Measurements from ENCODE around the gene LRRC8B.

LRRC8B gene

GRCh38 chr1:89527256-89527655 lies 2.6 kb downstream of the LRRC8B start:
- no peaks in the 10 kb centered on the region for H3K27me3 ChIP-seq (ENCODE audit: low read depth, low read length)
- H3K36me3 ChIP-seq (replicated peaks; ENCODE audit: low read depth, low read length) = no peaks in the 10 kb centered on the region
- no peaks in the 10 kb centered on the region for H4K20me1 ChIP-seq (ENCODE audit: insufficient read depth, low read length)
- peaks cover 33% of the 10 kb centered on the region for H3K79me2 ChIP-seq (ENCODE audit: low read length)
- no peak overlapping the region for H3K4me3 ChIP-seq (ENCODE audit: low read length)
- H3K9ac ChIP-seq (ENCODE audit: low read length) = no peak overlapping the region
- H3K4me2 ChIP-seq (ENCODE audit: low read length) = no peak overlapping the region
- no peak overlapping the region for H3K27ac ChIP-seq (ENCODE audit: low read length)
- H3K4me1 ChIP-seq (ENCODE audit: low read length) = peaks cover 16% of the 10 kb centered on the region
- H2AFZ ChIP-seq (ENCODE audit: low read depth, low read length) = no peak overlapping the region
- TF ChIP-seq CTCF (IDR thresholded peaks at IDR 0.05; ENCODE audit: low read depth, low read length) = no peak
- no peak for TF ChIP-seq EZH2phosphoT487 (IDR thresholded peaks at IDR 0.05; ENCODE audit: low read depth)
- no peaks in the 10 kb centered on the region for H3K9me3 ChIP-seq (ENCODE audit: insufficient read depth, low read length)

GRCh38 chr1:89527750-89528381 lies 3.2 kb downstream of the LRRC8B start:
- H3K4me1 ChIP-seq (ENCODE audit: low read length) = peaks cover 14% of the 10 kb centered on the region
- H3K27me3 ChIP-seq (ENCODE audit: low read depth, low read length) = no peaks in the 10 kb centered on the region
- H2AFZ ChIP-seq (ENCODE audit: low read depth, low read length) = no peak overlapping the region
- no peak overlapping the region for H3K4me2 ChIP-seq (ENCODE audit: low read length)
- H3K27ac ChIP-seq (ENCODE audit: low read length) = no peak overlapping the region
- no peak overlapping the region for H3K9ac ChIP-seq (ENCODE audit: low read length)
- no peak for TF ChIP-seq EZH2phosphoT487 (IDR thresholded peaks at IDR 0.05; ENCODE audit: low read depth)
- no peak for TF ChIP-seq CTCF (IDR thresholded peaks at IDR 0.05; ENCODE audit: low read depth, low read length)
- H3K79me2 ChIP-seq (ENCODE audit: low read length) = peaks cover 37% of the 10 kb centered on the region
- H4K20me1 ChIP-seq (ENCODE audit: insufficient read depth, low read length) = no peaks in the 10 kb centered on the region
- no peaks in the 10 kb centered on the region for H3K36me3 ChIP-seq (replicated peaks; ENCODE audit: low read depth, low read length)
- H3K9me3 ChIP-seq (ENCODE audit: insufficient read depth, low read length) = no peaks in the 10 kb centered on the region
- no peak overlapping the region for H3K4me3 ChIP-seq (ENCODE audit: low read length)

GRCh38 chr1:89528382-89528780 lies 3.8 kb downstream of the LRRC8B start:
- no peak for TF ChIP-seq EZH2phosphoT487 (IDR thresholded peaks at IDR 0.05; ENCODE audit: low read depth)
- no peak for TF ChIP-seq CTCF (IDR thresholded peaks at IDR 0.05; ENCODE audit: low read depth, low read length)
- Histone ChIP-seq H3K27ac (ENCODE audit: low read length) (no peak overlapping the region), H3K36me3 (replicated peaks; ENCODE audit: low read depth, low read length) (no peaks in the 10 kb centered on the region), H3K79me2 (ENCODE audit: low read length) (peaks cover 42% of the 10 kb centered on the region), H3K4me1 (ENCODE audit: low read length) (peaks cover 11% of the 10 kb centered on the region), H2AFZ (ENCODE audit: low read depth, low read length) (no peak overlapping the region), H3K9me3 (ENCODE audit: insufficient read depth, low read length) (no peaks in the 10 kb centered on the region), H4K20me1 (ENCODE audit: insufficient read depth, low read length) (0 out of 2 replicates have a peak, but pooled peaks cover 2% of the 10 kb centered on the region), H3K4me3 (ENCODE audit: low read length) (no peak overlapping the region), H3K9ac (ENCODE audit: low read length) (no peak overlapping the region), H3K4me2 (ENCODE audit: low read length) (no peak overlapping the region), H3K27me3 (ENCODE audit: low read depth, low read length) (no peaks in the 10 kb centered on the region)

GRCh38 chr1:89529196-89529595 lies 4.6 kb downstream of the LRRC8B start:
- Histone ChIP-seq H3K36me3 (replicated peaks; ENCODE audit: low read depth, low read length) (no peaks in the 10 kb centered on the region), H4K20me1 (ENCODE audit: insufficient read depth, low read length) (0 out of 2 replicates have a peak, but pooled peaks cover 2% of the 10 kb centered on the region), H2AFZ (ENCODE audit: low read depth, low read length) (no peak overlapping the region), H3K27ac (ENCODE audit: low read length) (no peak overlapping the region), H3K4me3 (ENCODE audit: low read length) (no peak overlapping the region), H3K9me3 (ENCODE audit: insufficient read depth, low read length) (no peaks in the 10 kb centered on the region), H3K79me2 (ENCODE audit: low read length) (peaks cover 49% of the 10 kb centered on the region), H3K4me2 (ENCODE audit: low read length) (no peak overlapping the region), H3K27me3 (ENCODE audit: low read depth, low read length) (no peaks in the 10 kb centered on the region), H3K9ac (ENCODE audit: low read length) (no peak overlapping the region), H3K4me1 (ENCODE audit: low read length) (peaks cover 5% of the 10 kb centered on the region; the same call in 1 of the 2 replicates)
- no peak for TF ChIP-seq EZH2phosphoT487 (IDR thresholded peaks at IDR 0.05; ENCODE audit: low read depth)
- no peak for TF ChIP-seq CTCF (IDR thresholded peaks at IDR 0.05; ENCODE audit: low read depth, low read length)
